Measurements from ENCODE around the gene CBFA2T3.

CBFA2T3 gene

GRCh38 chr16:88938777-88939244 is 38.2 kb downstream of the CBFA2T3 start:
- DNase-seq (ENCODE audit: low spot score): no peak

GRCh38 chr16:88938119-88938776 is 38.8 kb downstream of the CBFA2T3 start:
- no peak for DNase-seq (ENCODE audit: low spot score)

GRCh38 chr16:88937206-88937621 is 39.8 kb downstream of the CBFA2T3 start:
- no peak for DNase-seq (ENCODE audit: low spot score)

- no peak for DNase-seq (ENCODE audit: low spot score)
These were observed 40.3 kb downstream of the CBFA2T3 start for GRCh38 chr16:88936556-88937205.

- no peak for DNase-seq (ENCODE audit: low spot score)
These were observed 40.9 kb downstream of the CBFA2T3 start for GRCh38 chr16:88936008-88936555.

- no peak for DNase-seq (ENCODE audit: low spot score)
These were observed 42.8 kb downstream of the CBFA2T3 start for GRCh38 chr16:88934066-88934667.

GRCh38 chr16:88932929-88933328 is 44.1 kb downstream of the CBFA2T3 start:
- no peak for DNase-seq (ENCODE audit: low spot score)

GRCh38 chr16:88931936-88932335 is 45.1 kb downstream of the CBFA2T3 start:
- no peak for DNase-seq (ENCODE audit: low spot score)

- no peak for DNase-seq (ENCODE audit: low spot score)
These were observed 45.6 kb downstream of the CBFA2T3 start for GRCh38 chr16:88931373-88931900.

GRCh38 chr16:88930716-88931115 is 46.3 kb downstream of the CBFA2T3 start:
- no peak for DNase-seq (ENCODE audit: low spot score)

GRCh38 chr16:88929091-88929445 is 47.9 kb downstream of the CBFA2T3 start:
- DNase-seq (ENCODE audit: low spot score): no peak

- DNase-seq (ENCODE audit: low spot score): no peak
These were observed 48.5 kb downstream of the CBFA2T3 start for GRCh38 chr16:88928405-88929090.

GRCh38 chr16:88927661-88928060 is 49.3 kb downstream of the CBFA2T3 start:
- no peak for DNase-seq (ENCODE audit: low spot score)

GRCh38 chr16:88927010-88927409 is 50.0 kb downstream of the CBFA2T3 start:
- DNase-seq (ENCODE audit: low spot score): no peak

- DNase-seq (ENCODE audit: low spot score): no peak
These were observed 50.5 kb downstream of the CBFA2T3 start for GRCh38 chr16:88926374-88926990.

GRCh38 chr16:88925540-88925887 is 51.5 kb downstream of the CBFA2T3 start:
- no peak for DNase-seq (ENCODE audit: low spot score)

- peak; percentile 90 for DNase-seq (ENCODE audit: low spot score)
These were observed 52.0 kb downstream of the CBFA2T3 start for GRCh38 chr16:88924834-88925539.

- no peak for DNase-seq (ENCODE audit: low spot score)
These were observed 52.8 kb downstream of the CBFA2T3 start for GRCh38 chr16:88923926-88924833.

GRCh38 chr16:88923450-88923849 is 53.6 kb downstream of the CBFA2T3 start:
- DNase-seq (ENCODE audit: low spot score): no peak

- no peak for DNase-seq (ENCODE audit: low spot score)
These were observed 54.1 kb downstream of the CBFA2T3 start for GRCh38 chr16:88922826-88923410.
